Measurements from ENCODE around the gene GPR142.

GPR142 gene

DNA sequence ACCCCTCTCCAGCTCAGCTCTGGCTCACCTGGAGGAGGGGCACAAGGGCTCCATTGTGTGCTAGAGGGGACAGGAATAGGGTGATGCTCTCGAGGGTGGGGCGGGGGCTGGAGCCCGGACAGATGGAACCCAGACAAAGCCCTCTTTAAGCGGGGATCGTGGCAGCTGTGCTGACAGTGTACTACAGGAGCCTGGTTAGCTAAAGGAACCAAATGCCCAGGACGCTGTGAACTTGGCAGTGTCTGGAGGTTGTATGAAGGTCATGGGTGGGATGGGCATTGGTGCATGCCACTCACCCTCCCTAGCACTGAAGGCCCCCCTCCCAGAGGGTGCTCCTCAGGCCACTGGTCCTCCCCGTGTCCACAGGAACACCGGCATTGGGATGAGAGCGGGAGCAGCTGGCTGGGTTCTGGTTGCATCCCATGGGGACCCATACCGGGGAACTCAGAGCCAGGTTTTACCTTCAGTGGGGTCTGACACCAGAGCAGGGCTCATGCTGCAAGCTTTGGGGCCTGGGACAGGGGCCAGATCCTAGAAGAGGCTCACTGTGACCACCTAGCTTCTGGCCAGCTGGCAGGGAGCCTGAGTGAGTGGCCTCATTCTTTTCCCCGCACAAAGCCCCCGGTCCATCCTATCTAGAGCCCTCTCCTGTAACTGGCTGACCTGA is 29.3 kb upstream of the GPR142 start:
- no peak for DNase-seq (ENCODE audit: extremely low read depth, low read depth)
- TF ChIP-seq, protein P1, sequence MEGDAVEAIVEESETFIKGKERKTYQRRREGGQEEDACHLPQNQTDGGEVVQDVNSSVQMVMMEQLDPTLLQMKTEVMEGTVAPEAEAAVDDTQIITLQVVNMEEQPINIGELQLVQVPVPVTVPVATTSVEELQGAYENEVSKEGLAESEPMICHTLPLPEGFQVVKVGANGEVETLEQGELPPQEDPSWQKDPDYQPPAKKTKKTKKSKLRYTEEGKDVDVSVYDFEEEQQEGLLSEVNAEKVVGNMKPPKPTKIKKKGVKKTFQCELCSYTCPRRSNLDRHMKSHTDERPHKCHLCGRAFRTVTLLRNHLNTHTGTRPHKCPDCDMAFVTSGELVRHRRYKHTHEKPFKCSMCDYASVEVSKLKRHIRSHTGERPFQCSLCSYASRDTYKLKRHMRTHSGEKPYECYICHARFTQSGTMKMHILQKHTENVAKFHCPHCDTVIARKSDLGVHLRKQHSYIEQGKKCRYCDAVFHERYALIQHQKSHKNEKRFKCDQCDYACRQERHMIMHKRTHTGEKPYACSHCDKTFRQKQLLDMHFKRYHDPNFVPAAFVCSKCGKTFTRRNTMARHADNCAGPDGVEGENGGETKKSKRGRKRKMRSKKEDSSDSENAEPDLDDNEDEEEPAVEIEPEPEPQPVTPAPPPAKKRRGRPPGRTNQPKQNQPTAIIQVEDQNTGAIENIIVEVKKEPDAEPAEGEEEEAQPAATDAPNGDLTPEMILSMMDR (IDR thresholded peaks at IDR 0.05; ENCODE audit: low read depth, low read length), result no peak

- TF ChIP-seq, protein P1 (IDR thresholded peaks at IDR 0.05; ENCODE audit: low read depth, low read length), result no peak
- DNase-seq (ENCODE audit: extremely low read depth, low read depth), result no peak
Observed at GRCh38 chr17:74339537-74340195, 27.6 kb upstream of the GPR142 start.

DNA sequence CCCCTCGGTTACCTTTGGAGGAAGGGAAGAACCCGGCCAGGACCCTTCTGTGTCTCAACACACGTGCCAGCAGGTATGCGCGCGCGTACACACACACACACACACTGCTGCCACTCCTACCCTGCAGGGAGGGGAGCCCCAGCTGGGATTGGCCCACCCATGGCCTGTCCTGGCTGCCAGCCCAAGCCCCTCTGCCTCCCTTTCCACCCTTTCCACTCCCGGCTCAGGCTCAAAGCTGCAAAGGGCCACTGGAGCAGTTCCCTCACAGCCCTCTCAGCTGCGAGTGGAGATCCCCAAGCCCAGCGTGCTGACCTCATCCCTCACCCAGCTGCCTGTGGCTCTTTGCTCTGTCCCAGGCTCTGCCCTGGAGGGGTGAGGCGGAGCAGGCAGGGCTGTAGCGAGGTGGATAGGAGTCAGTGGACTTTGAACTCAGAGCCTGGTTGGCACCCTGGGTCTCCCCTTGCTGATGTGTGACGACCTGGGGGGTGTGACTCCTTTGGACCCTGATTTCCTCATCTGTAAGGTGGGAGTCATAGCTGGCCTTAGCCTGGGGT is 26.8 kb upstream of the GPR142 start:
- DNase-seq (ENCODE audit: extremely low read depth, low read depth), result no peak
- TF ChIP-seq, protein P1 (IDR thresholded peaks at IDR 0.05; ENCODE audit: low read depth, low read length), result no peak

DNA sequence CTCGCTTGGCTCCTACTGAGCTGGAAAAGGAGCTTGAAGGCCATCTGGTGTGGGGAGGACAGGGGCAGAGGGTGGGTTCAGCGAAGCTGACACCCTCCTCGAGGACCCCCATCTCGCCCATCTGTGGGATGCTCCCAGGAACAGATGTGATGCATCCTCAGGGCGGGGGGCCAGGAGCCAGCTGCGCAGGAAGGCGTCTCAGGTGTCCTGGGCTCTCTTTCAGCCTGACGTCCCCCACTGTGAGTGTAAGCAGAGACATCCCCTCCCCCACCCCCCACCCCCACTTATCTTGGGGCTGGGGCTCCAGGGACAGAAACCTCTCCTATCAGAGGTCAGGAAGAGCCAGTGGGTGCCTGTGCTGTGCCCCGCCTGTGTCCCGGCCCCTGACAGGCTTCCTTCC is 25.1 kb upstream of the GPR142 start:
- TF ChIP-seq, protein P1 (IDR thresholded peaks at IDR 0.05; ENCODE audit: low read depth, low read length), result no peak
- DNase-seq (ENCODE audit: extremely low read depth, low read depth), result no peak

DNA sequence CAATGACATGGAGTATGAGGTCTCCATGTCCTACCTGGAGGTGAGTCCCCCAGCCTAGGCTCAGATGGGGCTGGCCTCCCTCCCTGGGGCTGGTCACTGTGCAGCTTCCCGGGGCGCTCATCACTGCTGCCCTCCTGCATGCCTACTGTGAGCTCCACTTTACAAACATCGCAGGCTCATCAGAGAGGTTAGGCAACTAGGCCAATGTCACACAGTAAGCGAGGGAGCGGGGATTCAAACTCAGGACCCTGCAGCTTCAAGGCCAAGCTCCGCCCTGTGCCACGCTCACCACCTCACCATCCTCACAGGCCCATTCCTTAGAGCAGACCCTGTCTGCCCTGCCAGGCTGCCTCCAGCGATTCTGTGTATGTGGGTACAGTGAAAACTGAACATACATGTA is 24.2 kb upstream of the GPR142 start:
- TF ChIP-seq, protein P1 (IDR thresholded peaks at IDR 0.05; ENCODE audit: low read depth, low read length), result no peak
- no peak for DNase-seq (ENCODE audit: extremely low read depth, low read depth)

DNA sequence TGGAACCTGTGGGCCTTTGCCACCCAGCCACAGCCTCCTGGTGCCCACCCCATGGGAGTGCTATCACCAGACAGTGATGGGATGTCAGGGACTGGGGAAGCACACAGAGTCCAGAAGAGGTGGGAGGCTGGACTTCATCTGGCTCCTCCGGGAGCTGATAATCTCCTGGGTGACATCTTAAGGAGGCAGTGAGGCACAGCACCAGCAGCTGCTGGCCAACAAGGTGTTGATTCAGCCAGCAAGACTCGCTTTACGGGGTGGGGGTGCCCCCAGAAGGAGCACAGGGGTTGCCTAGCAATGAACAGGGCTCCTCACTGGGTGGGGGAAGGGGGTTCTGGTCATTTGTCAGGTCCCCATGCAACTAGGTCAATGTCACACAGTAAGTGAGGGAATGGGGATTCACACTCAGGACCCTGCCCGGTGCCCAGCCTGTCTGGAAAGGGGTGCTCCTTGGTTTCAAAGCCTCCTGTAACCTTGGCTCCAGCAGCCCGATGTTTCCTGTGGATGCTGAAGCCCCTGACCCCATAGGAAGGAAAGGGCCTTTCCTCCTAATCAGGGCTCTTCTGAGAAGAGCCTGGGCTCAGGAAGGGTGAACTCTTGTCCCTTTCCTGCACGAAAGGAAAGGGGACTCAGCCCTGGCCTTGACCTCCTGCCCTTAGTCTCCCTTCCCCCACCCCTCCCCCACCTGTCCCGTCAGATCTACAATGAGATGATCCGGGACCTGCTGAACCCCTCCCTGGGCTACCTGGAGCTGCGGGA is 23.6 kb upstream of the GPR142 start:
- DNase-seq (ENCODE audit: extremely low read depth, low read depth), result no peak
- TF ChIP-seq, protein P1 (IDR thresholded peaks at IDR 0.05; ENCODE audit: low read depth, low read length), result no peak

GRCh38 chr17:74344658-74345057 is 22.6 kb upstream of the GPR142 start:
- TF ChIP-seq, protein P1 (IDR thresholded peaks at IDR 0.05; ENCODE audit: low read depth, low read length), result no peak
- DNase-seq (ENCODE audit: extremely low read depth, low read depth), result no peak

Data from AG09319 (cell line).